ENCODE data around the gene SLC25A4. TPM values are rescaled to one million over a fixed set of nuclear protein-coding genes. Genes with fewer than 3 reads are reported as not detected.
A peak's percentile ranks its signal among the peaks of the same experiment; 100 is the strongest.
"Not testable (repeated sequence)": the region's sequence is repeated elsewhere in the genome, so short reads cannot be mapped to it uniquely, and the experiment has no call there.

SLC25A4 gene
- total RNA-seq, 6 donors from 2014 or later = 11.5 to 46.1 (median 30.1) TPM

GRCh38 chr4:185106353-185106752, 36.7 kb upstream of the SLC25A4 start:
- ATAC-seq (ENCODE audit: low FRiP score in 2 of 2) (no peak), DNase-seq (no peak)
- Histone ChIP-seq H3K4me1 (peaks cover 0 to 13% (median 0%) of the 10 kb centered on the region in 4 donors), H3K27ac (no peak overlapping the region), H3K9me3 (no peaks in the 10 kb centered on the region), H3K4me3 (no peak overlapping the region), H3K27me3 (no peaks in the 10 kb centered on the region), H3K36me3 (no peaks in the 10 kb centered on the region)
- TF ChIP-seq CTCF (IDR thresholded peaks at IDR 0.05) (no peak), POLR2AphosphoS5 (IDR thresholded peaks at IDR 0.05) (no peak), EP300 (IDR thresholded peaks at IDR 0.05) (no peak), POLR2A (IDR thresholded peaks at IDR 0.05) (no peak)
- WGBS, 2 donors = 87 to 89% methylated on average over 3 of the region's 3 CpGs

- DNase-seq; H3K9me3 ChIP-seq; ATAC-seq (ENCODE audit: low FRiP score in 2 of 2); H3K36me3 ChIP-seq; H3K27me3 ChIP-seq; H3K4me3 ChIP-seq: not testable (repeated sequence)
- Histone ChIP-seq H3K4me1 (peaks cover 0 to 22% (median 6%) of the 10 kb centered on the region in 4 donors), H3K27ac (peak overlapping the region; percentile 29 to 83 (median 70))
- 83 to 84% methylated on average over 6 of the region's 6 CpGs for WGBS, 2 donors
Observed at GRCh38 chr4:185107574-185107973, 35.5 kb upstream of the SLC25A4 start.

- TF ChIP-seq POLR2A (IDR thresholded peaks at IDR 0.05) = no peak
- DNase-seq (no peak), ATAC-seq (ENCODE audit: low FRiP score in 2 of 2) (no peak)
- Histone ChIP-seq H3K4me3 (no peak overlapping the region), H3K9me3 (no peaks in the 10 kb centered on the region), H3K4me1 (peaks cover 0 to 22% (median 9%) of the 10 kb centered on the region in 4 donors), H3K36me3 (no peaks in the 10 kb centered on the region), H3K27ac (peak overlapping the region; percentile 29 to 83 (median 70)), H3K27me3 (no peaks in the 10 kb centered on the region)
- WGBS, 2 donors = 75 to 81% methylated on average over 2 of the region's 2 CpGs
Observed at GRCh38 chr4:185108185-185108584, 34.9 kb upstream of the SLC25A4 start.

- Histone ChIP-seq H3K27ac (peak overlapping the region; percentile 59 to 83 (median 70)), H3K4me3 (no peak overlapping the region), H3K27me3 (no peaks in the 10 kb centered on the region), H3K4me1 (peaks cover 0 to 22% (median 9%) of the 10 kb centered on the region in 4 donors), H3K9me3 (no peaks in the 10 kb centered on the region), H3K36me3 (no peaks in the 10 kb centered on the region)
- DNase-seq (peak in 1 of 2 donors; percentile 59), ATAC-seq (ENCODE audit: low FRiP score in 2 of 2) (peak; percentile 54 to 68)
- 56 to 62% methylated on average over 4 of the region's 4 CpGs for WGBS, 2 donors
- TF ChIP-seq EP300 (IDR thresholded peaks at IDR 0.05) (peak in 2 of 4 donors; percentile 5 to 85), CTCF (IDR thresholded peaks at IDR 0.05) (no peak), POLR2A (IDR thresholded peaks at IDR 0.05) (peak in 1 of 4 donors; percentile 17)
Observed at GRCh38 chr4:185108669-185109068, 34.4 kb upstream of the SLC25A4 start.

GRCh38 chr4:185109736-185110135, 33.3 kb upstream of the SLC25A4 start:
- H3K4me1 ChIP-seq = peaks cover 0 to 20% (median 9%) of the 10 kb centered on the region in 4 donors
- H3K4me3 ChIP-seq = no peak overlapping the region
- no peaks in the 10 kb centered on the region for H3K36me3 ChIP-seq
- H3K27ac ChIP-seq = peak overlapping the region in 2 of 4 donors; percentile 75 to 83
- H3K9me3 ChIP-seq = no peaks in the 10 kb centered on the region
- H3K27me3 ChIP-seq = no peaks in the 10 kb centered on the region
- TF ChIP-seq POLR2AphosphoS5 (IDR thresholded peaks at IDR 0.05) (no peak), CTCF (IDR thresholded peaks at IDR 0.05) (no peak), EP300 (IDR thresholded peaks at IDR 0.05) (no peak), POLR2A (IDR thresholded peaks at IDR 0.05) (no peak)
- ATAC-seq (ENCODE audit: low FRiP score in 2 of 2) (no peak), DNase-seq (no peak)

- Histone ChIP-seq H3K4me1 (peaks cover 0 to 18% (median 9%) of the 10 kb centered on the region in 4 donors), H3K4me3 (no peak overlapping the region), H3K9me3 (no peaks in the 10 kb centered on the region), H3K36me3 (no peaks in the 10 kb centered on the region), H3K27ac (peak overlapping the region in 2 of 4 donors; percentile 75 to 83), H3K27me3 (no peaks in the 10 kb centered on the region)
- DNase-seq (peak in 1 of 2 donors; percentile 36), ATAC-seq (ENCODE audit: low FRiP score in 2 of 2) (no peak)
- WGBS, 2 donors = 56 to 58% methylated on average over 11 of the region's 11 CpGs
- no peak for TF ChIP-seq CTCF (IDR thresholded peaks at IDR 0.05)
- no peak for TF ChIP-seq EP300 (IDR thresholded peaks at IDR 0.05)
- TF ChIP-seq POLR2A (IDR thresholded peaks at IDR 0.05) = no peak
- TF ChIP-seq POLR2AphosphoS5 (IDR thresholded peaks at IDR 0.05) = no peak
Observed at GRCh38 chr4:185110375-185110823, 32.7 kb upstream of the SLC25A4 start.
